Retinal pigment epithelial cell (primary cell): ENCODE data around the gene C6orf141.
"Not testable (repeated sequence)": the region's sequence is repeated elsewhere in the genome, so short reads cannot be mapped to it uniquely, and the experiment has no call there.

Experiments used
- DNase-seq: peaks from one replicate; pipeline ENCODE4 v3.0.0-alpha.2; 2010; ENCODE audit warnings: low read depth
- H3K4me3 ChIP-seq: 2 replicates; pipeline ENCODE4 v1.5.1; 2011; ENCODE audit warnings: mild to moderate bottlenecking, low read length, control low read depth, moderate library complexity
- TF ChIP-seq, protein P1 (sequence below): conservative IDR thresholded peaks from 2 replicates; pipeline ENCODE4 v1.5.1; 2011; ENCODE audit warnings: low read depth, low read length, control low read depth, inconsistent platforms

Gene C6orf141

DNA sequence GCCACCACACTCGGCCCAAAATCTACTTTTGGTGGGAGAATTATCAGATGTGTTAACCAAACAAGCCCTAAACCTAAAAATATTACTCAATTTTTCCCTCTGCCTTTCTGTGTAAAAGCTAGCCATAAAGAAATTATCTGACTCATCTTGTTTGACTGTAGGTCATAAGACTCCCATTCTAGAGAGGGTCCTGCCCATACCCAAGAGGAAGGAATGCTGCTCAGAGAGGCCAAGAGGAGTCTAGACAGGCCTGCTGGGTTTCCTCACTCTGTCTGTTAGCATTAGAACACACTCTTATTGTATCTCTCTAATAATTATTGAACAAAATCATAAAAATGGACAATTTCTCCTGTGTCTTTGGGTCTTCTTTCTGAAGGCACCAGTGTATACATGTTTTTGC lies 26.1 kb downstream of the C6orf141 start:
- TF ChIP-seq, protein P1, sequence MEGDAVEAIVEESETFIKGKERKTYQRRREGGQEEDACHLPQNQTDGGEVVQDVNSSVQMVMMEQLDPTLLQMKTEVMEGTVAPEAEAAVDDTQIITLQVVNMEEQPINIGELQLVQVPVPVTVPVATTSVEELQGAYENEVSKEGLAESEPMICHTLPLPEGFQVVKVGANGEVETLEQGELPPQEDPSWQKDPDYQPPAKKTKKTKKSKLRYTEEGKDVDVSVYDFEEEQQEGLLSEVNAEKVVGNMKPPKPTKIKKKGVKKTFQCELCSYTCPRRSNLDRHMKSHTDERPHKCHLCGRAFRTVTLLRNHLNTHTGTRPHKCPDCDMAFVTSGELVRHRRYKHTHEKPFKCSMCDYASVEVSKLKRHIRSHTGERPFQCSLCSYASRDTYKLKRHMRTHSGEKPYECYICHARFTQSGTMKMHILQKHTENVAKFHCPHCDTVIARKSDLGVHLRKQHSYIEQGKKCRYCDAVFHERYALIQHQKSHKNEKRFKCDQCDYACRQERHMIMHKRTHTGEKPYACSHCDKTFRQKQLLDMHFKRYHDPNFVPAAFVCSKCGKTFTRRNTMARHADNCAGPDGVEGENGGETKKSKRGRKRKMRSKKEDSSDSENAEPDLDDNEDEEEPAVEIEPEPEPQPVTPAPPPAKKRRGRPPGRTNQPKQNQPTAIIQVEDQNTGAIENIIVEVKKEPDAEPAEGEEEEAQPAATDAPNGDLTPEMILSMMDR: no peak
- no peak for DNase-seq
- H3K4me3 ChIP-seq: no peak overlapping the region

DNA sequence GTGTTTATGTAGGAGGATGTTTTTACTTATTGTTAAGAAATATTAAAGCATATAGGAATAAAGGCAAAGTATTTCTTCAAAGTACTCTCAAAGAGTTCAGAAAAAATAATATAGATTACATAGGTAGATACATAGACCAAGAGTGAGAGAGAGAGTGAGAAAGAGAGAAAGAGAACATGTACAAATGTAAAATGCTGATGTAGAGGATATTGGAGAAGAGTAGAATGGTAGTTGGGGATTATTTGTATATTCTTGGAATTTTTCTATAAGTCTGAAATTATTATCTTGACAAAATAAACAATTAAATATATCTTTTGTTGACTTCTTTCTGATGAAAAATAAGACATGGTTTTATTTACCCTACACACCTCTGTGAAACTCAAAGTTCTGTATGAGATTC lies 29.2 kb downstream of the C6orf141 start:
- TF ChIP-seq, protein P1: no peak

DNA sequence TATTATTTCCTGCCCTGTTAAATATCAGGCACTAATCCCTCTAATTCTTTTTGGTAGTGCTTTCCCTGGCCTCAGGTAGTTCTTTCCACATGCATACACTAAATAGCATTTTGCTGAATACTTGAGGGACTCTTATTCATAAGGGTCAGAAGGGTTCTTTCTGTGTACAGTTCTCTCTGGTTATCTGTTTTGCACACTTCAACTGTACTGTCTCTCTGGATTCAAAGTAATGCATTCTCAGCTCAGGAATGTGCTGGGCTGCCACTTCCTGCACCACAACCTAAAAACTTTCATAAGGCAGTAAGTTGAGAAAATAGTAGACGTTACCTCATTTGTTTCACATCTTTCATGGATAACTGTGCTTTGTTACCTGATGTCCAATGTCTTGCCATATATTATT lies 32.1 kb downstream of the C6orf141 start:
- no peak overlapping the region for H3K4me3 ChIP-seq
- TF ChIP-seq, protein P1: no peak
- DNase-seq: no peak

More for the DNA sequence above, 29.2 kb downstream of the C6orf141 start:
- no peak for DNase-seq
- no peak overlapping the region for H3K4me3 ChIP-seq

DNA sequence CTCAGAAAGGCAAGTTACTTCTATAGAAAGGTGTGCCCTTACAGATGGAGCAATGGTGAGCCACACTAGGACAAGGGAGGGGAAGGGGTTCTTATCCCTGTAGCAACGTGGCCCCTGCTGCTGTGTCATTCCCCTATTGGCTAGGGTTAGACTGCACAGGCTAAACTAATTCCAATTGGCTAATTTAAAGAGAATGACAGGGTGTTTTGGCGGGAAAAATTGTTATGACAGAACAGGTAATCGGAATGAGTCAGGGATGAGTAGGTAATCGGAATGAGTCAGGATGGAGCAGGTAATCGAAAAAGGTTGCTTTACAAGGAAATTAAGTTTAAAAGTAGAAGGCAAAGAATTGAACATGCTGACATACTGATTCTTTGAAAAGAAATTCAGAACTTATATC lies 36.8 kb downstream of the C6orf141 start:
- not testable (repeated sequence) for DNase-seq, H3K4me3 ChIP-seq
